Erythroblast (primary cell): ENCODE results near the gene LGSN.

Experiments
- GATA1 ChIP-seq: IDR thresholded peaks from 2 replicates; pipeline ENCODE4 v1.6.1; 2011; ENCODE audit warnings: low read depth, mild to moderate bottlenecking, control low read depth, low read length, moderate library complexity
- POLR2A ChIP-seq: IDR thresholded peaks from 2 replicates; pipeline ENCODE4 v1.6.1; 2011; ENCODE audit warnings: mild to moderate bottlenecking, low read length

DNA sequence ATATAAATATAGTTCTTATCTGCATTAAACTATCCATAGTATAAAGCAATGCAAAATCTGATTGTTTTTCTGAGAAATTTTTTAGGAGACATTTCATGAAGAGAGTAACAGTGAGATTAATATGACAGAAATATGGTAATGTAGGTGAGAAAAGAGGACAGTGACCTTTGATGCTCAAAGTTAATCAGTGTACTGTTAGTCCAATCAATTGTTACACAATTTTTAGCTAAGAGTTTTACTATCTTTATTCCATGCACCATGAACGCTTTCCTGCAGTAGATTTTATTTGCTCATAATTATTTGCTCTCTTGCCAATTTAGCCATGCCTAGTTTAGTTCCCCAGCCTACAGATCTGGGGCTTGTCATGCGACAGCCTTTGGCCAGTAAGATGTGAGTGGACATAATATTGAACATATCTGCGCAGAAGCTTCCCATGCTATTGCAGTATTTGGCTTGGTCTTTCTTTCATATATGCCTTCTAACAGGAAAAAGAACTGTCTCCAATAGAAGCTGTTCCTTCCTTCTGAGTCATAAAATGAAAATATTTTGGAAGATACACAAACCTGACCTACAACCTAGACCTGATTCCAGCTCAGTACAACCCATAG is 69.8 kb downstream of the LGSN start:
- TF ChIP-seq POLR2A (no peak), GATA1 (no peak)
